ENCODE results near the gene TMEM213. TPM values are rescaled to one million over a fixed set of nuclear protein-coding genes. Genes with fewer than 3 reads are reported as not detected.
A peak's percentile ranks its signal among the peaks of the same experiment; 100 is the strongest.

TMEM213 gene
- total RNA-seq, 1 donor from 2014 or later, result not detected

DNA sequence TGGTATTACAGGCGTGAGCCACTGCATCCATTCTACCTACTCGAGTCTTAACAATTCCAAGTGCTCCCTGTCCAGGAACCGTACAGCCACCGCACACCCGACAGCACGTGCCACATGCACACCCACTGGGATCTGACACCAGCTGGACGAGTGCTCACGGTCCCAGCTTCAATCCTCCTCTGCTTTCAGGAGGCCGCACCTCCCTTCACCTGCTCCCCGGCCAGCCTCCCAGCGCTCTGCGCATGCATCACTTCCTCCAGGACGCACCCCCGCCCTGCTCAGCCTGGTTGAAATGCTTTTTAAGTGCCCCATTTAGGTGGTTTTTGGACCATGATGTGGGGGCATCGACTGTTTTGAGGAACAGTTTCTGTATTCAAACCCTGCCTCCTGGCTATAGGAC, 47.3 kb upstream of the TMEM213 start:
- DNase-seq (ENCODE audit: low read depth), result no peak
- Histone ChIP-seq H2AFZ (ENCODE audit: low read depth, low read length) (no peak overlapping the region), H3K36me3 (ENCODE audit: insufficient read depth, low read length) (no peaks in the 10 kb centered on the region), H3K4me1 (ENCODE audit: insufficient read depth, low read length) (no peaks in the 10 kb centered on the region), H3K27me3 (ENCODE audit: insufficient read depth, low read length) (no peaks in the 10 kb centered on the region), H3K79me2 (ENCODE audit: insufficient read depth, low read length) (no peaks in the 10 kb centered on the region), H3K4me3 (ENCODE audit: insufficient read depth, low read depth, low read length) (no peak overlapping the region), H3K4me2 (ENCODE audit: low read length) (no peak overlapping the region), H3K27ac (ENCODE audit: low read depth, low read length) (no peak overlapping the region), H3K9me3 (ENCODE audit: insufficient read depth, low read depth, low read length) (no peaks in the 10 kb centered on the region), H4K20me1 (ENCODE audit: insufficient read depth, low read length) (no peaks in the 10 kb centered on the region), H3K9ac (ENCODE audit: low read length) (no peak overlapping the region)
- H3K27ac Mint-ChIP-seq (ENCODE audit: unreplicated experiment), result no peak overlapping the region
- no peak overlapping the region for H3K4me3 Mint-ChIP-seq (ENCODE audit: unreplicated experiment)
- peaks cover 2% of the 10 kb centered on the region for H3K9me3 Mint-ChIP-seq (ENCODE audit: unreplicated experiment)
- H3K36me3 Mint-ChIP-seq (ENCODE audit: low read depth, unreplicated experiment), result no peaks in the 10 kb centered on the region
- H3K4me1 Mint-ChIP-seq (ENCODE audit: low read depth, unreplicated experiment), result peaks cover 13% of the 10 kb centered on the region
- FAIRE-seq, result no peak
- H3K27me3 Mint-ChIP-seq (ENCODE audit: low read depth, unreplicated experiment), result peaks cover 8% of the 10 kb centered on the region
- no peak for TF ChIP-seq EZH2 (IDR thresholded peaks at IDR 0.05; ENCODE audit: insufficient read depth, low read length)
- TF ChIP-seq, protein P1, sequence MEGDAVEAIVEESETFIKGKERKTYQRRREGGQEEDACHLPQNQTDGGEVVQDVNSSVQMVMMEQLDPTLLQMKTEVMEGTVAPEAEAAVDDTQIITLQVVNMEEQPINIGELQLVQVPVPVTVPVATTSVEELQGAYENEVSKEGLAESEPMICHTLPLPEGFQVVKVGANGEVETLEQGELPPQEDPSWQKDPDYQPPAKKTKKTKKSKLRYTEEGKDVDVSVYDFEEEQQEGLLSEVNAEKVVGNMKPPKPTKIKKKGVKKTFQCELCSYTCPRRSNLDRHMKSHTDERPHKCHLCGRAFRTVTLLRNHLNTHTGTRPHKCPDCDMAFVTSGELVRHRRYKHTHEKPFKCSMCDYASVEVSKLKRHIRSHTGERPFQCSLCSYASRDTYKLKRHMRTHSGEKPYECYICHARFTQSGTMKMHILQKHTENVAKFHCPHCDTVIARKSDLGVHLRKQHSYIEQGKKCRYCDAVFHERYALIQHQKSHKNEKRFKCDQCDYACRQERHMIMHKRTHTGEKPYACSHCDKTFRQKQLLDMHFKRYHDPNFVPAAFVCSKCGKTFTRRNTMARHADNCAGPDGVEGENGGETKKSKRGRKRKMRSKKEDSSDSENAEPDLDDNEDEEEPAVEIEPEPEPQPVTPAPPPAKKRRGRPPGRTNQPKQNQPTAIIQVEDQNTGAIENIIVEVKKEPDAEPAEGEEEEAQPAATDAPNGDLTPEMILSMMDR (IDR thresholded peaks at IDR 0.05; ENCODE audit: insufficient read depth, low read depth, low read length), result no peak

DNA sequence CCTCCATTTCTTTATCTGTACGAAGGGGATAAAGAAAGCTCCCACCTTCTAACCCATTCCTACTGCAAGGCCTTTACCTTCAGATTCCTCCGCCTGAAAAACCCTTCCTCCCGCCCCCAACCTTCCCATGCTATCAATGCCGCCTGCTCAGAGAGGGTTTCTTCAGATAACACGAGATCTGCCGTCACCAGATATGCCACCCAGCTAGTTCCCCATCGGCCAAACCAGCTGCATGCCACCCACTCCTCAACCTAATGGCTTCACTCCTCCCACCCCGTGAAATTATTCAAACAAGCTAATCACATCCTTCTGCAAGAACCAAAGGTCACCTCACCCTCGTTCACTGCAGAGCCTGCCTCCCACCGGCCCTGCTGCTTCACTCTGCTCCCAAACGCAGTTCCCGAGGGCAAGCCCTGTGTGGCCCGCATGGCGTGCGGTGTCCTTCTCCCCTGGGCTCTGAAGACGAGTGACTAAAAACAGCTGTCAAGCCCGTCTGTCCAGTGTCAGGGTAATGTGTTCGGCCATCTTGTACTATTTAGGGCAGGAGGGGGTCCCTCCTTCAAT, 46.8 kb upstream of the TMEM213 start:
- H3K27me3 ChIP-seq (ENCODE audit: insufficient read depth, low read length), result no peaks in the 10 kb centered on the region
- no peak overlapping the region for H3K4me2 ChIP-seq (ENCODE audit: low read length)
- no peaks in the 10 kb centered on the region for H3K79me2 ChIP-seq (ENCODE audit: insufficient read depth, low read length)
- no peak overlapping the region for H3K4me3 ChIP-seq (ENCODE audit: insufficient read depth, low read depth, low read length)
- no peaks in the 10 kb centered on the region for H3K36me3 ChIP-seq (ENCODE audit: insufficient read depth, low read length)
- no peak overlapping the region for H3K9ac ChIP-seq (ENCODE audit: low read length)
- no peak for FAIRE-seq
- no peak overlapping the region for H2AFZ ChIP-seq (ENCODE audit: low read depth, low read length)
- H3K36me3 Mint-ChIP-seq (ENCODE audit: low read depth, unreplicated experiment), result no peaks in the 10 kb centered on the region
- H3K27ac Mint-ChIP-seq (ENCODE audit: unreplicated experiment), result peak overlapping the region; percentile 56
- no peaks in the 10 kb centered on the region for H3K9me3 ChIP-seq (ENCODE audit: insufficient read depth, low read depth, low read length)
- no peaks in the 10 kb centered on the region for H4K20me1 ChIP-seq (ENCODE audit: insufficient read depth, low read length)
- H3K27ac ChIP-seq (ENCODE audit: low read depth, low read length), result no peak overlapping the region
- no peaks in the 10 kb centered on the region for H3K4me1 ChIP-seq (ENCODE audit: insufficient read depth, low read length)
- H3K9me3 Mint-ChIP-seq (ENCODE audit: unreplicated experiment), result peaks cover 2% of the 10 kb centered on the region
- no peak for DNase-seq (ENCODE audit: low read depth)
- H3K27me3 Mint-ChIP-seq (ENCODE audit: low read depth, unreplicated experiment), result peaks cover 8% of the 10 kb centered on the region
- no peak for TF ChIP-seq EZH2 (IDR thresholded peaks at IDR 0.05; ENCODE audit: insufficient read depth, low read length)
- TF ChIP-seq, protein P1 (IDR thresholded peaks at IDR 0.05; ENCODE audit: insufficient read depth, low read depth, low read length), result no peak
- H3K4me3 Mint-ChIP-seq (ENCODE audit: unreplicated experiment), result no peak overlapping the region
- H3K4me1 Mint-ChIP-seq (ENCODE audit: low read depth, unreplicated experiment), result peaks cover 18% of the 10 kb centered on the region

DNA sequence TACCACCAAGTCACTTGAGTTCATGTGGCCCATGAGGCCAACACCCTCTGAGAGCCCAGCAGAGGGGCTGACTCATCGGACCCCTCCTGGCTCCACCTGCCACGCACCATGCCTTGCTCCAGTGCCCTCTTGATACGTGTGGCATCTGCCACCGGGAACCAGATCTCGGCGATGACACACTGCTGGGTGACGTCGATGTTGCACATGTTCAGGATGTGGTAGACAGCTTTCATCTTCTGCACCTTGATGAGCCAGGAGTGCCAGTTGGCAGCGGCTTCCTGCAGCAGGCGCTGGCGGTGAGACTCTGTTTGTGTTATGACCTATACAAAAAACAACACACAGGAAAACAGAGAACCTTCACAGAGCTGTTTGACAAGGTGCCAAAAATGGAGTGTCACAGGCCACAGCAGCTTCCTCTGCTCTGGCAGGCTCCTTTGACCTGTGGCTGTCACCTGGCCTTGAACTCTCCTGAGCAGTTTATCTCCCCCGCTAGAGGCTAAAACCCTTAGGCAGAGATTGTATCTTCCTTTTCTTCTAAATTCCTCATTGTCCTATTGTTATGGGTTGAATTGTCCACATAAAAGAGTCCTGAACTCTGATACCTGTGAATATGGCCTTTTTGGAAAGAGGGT, 45.2 kb upstream of the TMEM213 start:
- H3K4me2 ChIP-seq (ENCODE audit: low read length), result no peak overlapping the region
- peak overlapping the region; percentile 15 for H3K27ac Mint-ChIP-seq (ENCODE audit: unreplicated experiment)
- H3K27me3 Mint-ChIP-seq (ENCODE audit: low read depth, unreplicated experiment), result peaks cover 8% of the 10 kb centered on the region
- no peaks in the 10 kb centered on the region for H3K27me3 ChIP-seq (ENCODE audit: insufficient read depth, low read length)
- DNase-seq (ENCODE audit: low read depth) (peak; percentile 16), FAIRE-seq (no peak)
- no peaks in the 10 kb centered on the region for H3K4me1 ChIP-seq (ENCODE audit: insufficient read depth, low read length)
- no peaks in the 10 kb centered on the region for H3K36me3 Mint-ChIP-seq (ENCODE audit: low read depth, unreplicated experiment)
- H2AFZ ChIP-seq (ENCODE audit: low read depth, low read length), result no peak overlapping the region
- H3K79me2 ChIP-seq (ENCODE audit: insufficient read depth, low read length), result no peaks in the 10 kb centered on the region
- H3K9ac ChIP-seq (ENCODE audit: low read length), result no peak overlapping the region
- no peaks in the 10 kb centered on the region for H3K9me3 ChIP-seq (ENCODE audit: insufficient read depth, low read depth, low read length)
- no peaks in the 10 kb centered on the region for H3K36me3 ChIP-seq (ENCODE audit: insufficient read depth, low read length)
- no peak overlapping the region for H3K4me3 ChIP-seq (ENCODE audit: insufficient read depth, low read depth, low read length)
- peaks cover 2% of the 10 kb centered on the region for H3K9me3 Mint-ChIP-seq (ENCODE audit: unreplicated experiment)
- peaks cover 30% of the 10 kb centered on the region for H3K4me1 Mint-ChIP-seq (ENCODE audit: low read depth, unreplicated experiment)
- no peak overlapping the region for H3K4me3 Mint-ChIP-seq (ENCODE audit: unreplicated experiment)
- H4K20me1 ChIP-seq (ENCODE audit: insufficient read depth, low read length), result no peaks in the 10 kb centered on the region
- H3K27ac ChIP-seq (ENCODE audit: low read depth, low read length), result no peak overlapping the region
- TF ChIP-seq, protein P1 (IDR thresholded peaks at IDR 0.05; ENCODE audit: insufficient read depth, low read depth, low read length), result no peak
- no peak for TF ChIP-seq EZH2 (IDR thresholded peaks at IDR 0.05; ENCODE audit: insufficient read depth, low read length)
